Body of pancreas (tissue), 4 donors: Measurements from ENCODE around the gene ADORA1.

Experiments used
- POLR2A ChIP-seq, 3 donors: fragments of 450-650 bp; IDR thresholded peaks; one replicate each; pipeline ENCODE4 v1.6.1; 2016; ENCODE audit warnings: antibody characterized with exemption in 3 of 3, mild to moderate bottlenecking in 2 of 3
- TF ChIP-seq, protein P1 (sequence below), 7 experiments: fragments of 450-650 bp in 4 of 7; fragments of 200-600 bp in 3 of 7; sonication (generic) in 3 of 7; IDR thresholded peaks; one replicate each; pipeline ENCODE4 v1.5.1; 2016 to 2019; ENCODE audit warnings: antibody characterized with exemption in 7 of 7

DNA sequence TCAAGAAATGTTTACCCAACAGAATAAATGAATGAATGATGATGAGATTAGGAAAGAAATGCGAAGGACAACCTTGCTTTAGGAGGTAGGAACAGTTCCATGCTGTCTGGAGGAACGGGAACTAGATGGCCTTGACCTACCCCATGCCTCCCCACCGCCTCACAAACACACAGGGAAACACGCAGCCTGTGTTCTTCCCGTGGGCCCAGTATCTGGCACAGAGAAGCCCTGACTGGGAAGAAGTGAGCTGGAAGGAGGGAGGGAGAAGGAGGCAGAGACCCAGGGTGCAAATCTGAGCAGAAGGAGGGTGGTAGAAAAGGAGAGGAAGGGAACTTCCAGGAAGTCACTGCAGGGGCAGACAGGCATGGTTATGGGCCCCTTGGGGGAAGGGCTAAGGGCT lies 3.5 kb upstream of the ADORA1 start:
- TF ChIP-seq, protein P1, sequence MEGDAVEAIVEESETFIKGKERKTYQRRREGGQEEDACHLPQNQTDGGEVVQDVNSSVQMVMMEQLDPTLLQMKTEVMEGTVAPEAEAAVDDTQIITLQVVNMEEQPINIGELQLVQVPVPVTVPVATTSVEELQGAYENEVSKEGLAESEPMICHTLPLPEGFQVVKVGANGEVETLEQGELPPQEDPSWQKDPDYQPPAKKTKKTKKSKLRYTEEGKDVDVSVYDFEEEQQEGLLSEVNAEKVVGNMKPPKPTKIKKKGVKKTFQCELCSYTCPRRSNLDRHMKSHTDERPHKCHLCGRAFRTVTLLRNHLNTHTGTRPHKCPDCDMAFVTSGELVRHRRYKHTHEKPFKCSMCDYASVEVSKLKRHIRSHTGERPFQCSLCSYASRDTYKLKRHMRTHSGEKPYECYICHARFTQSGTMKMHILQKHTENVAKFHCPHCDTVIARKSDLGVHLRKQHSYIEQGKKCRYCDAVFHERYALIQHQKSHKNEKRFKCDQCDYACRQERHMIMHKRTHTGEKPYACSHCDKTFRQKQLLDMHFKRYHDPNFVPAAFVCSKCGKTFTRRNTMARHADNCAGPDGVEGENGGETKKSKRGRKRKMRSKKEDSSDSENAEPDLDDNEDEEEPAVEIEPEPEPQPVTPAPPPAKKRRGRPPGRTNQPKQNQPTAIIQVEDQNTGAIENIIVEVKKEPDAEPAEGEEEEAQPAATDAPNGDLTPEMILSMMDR (IDR thresholded peaks at IDR 0.05) = no peak
- no peak for TF ChIP-seq POLR2A (IDR thresholded peaks at IDR 0.05)
